ENCODE results near the gene S100A10.

GRCh38 chr1:151998611-151999362, 5.1 kb upstream of the S100A10 start:
- TF ChIP-seq CTCF (IDR thresholded peaks at IDR 0.05; ENCODE audit: poor library complexity) (no peak), EZH2 (IDR thresholded peaks at IDR 0.05; ENCODE audit: borderline replicate concordance) (no peak), EZH2phosphoT487 (IDR thresholded peaks at IDR 0.05; ENCODE audit: low read depth, severe bottlenecking, unreplicated experiment) (no peak)

Data from hepatocyte (in vitro differentiated cells).